GM12892 (cell line): ENCODE measurements around the gene ISCA2.

Source experiments
- DNase-seq: peaks from one replicate; pipeline ENCODE4 v3.0.0; 2011; ENCODE audit not compliant: insufficient read length
- FAIRE-seq: peaks from 2 replicates; lab custom pipeline; 2011; peaks lifted over from hg19 to GRCh38; lab: Jason Lieb, UNC
- POLR2A ChIP-seq: IDR thresholded peaks from 2 replicates; pipeline ENCODE4 v1.6.1; 2011; ENCODE audit warnings: low read depth, low read length, control low read depth
- POLR2AphosphoS5 ChIP-seq: IDR thresholded peaks from 2 replicates; pipeline ENCODE4 v1.6.1; 2011; ENCODE audit warnings: low read depth, low read length, control low read depth
- TAF1 ChIP-seq: IDR thresholded peaks from 2 replicates; pipeline ENCODE4 v1.6.1; 2011; ENCODE audit warnings: low read depth, mild to moderate bottlenecking, control low read depth, low read length, borderline replicate concordance

Gene ISCA2

GRCh38 chr14:74538411-74539391 lies 45.1 kb downstream of the ISCA2 start:
- no peak for DNase-seq
- no peak for TF ChIP-seq POLR2AphosphoS5
- TF ChIP-seq POLR2A, result no peak
- TF ChIP-seq TAF1, result no peak
- FAIRE-seq, result no peak

GRCh38 chr14:74539503-74539902 lies 45.9 kb downstream of the ISCA2 start:
- no peak for TF ChIP-seq POLR2AphosphoS5
- no peak for TF ChIP-seq TAF1
- no peak for TF ChIP-seq POLR2A
- DNase-seq (no peak), FAIRE-seq (no peak)

- TF ChIP-seq POLR2A (no peak), POLR2AphosphoS5 (no peak), TAF1 (no peak)
- FAIRE-seq (no peak), DNase-seq (no peak)
These were observed 47.7 kb downstream of the ISCA2 start for GRCh38 chr14:74541225-74541624.

- no peak for DNase-seq
- FAIRE-seq, result no peak
- TF ChIP-seq POLR2AphosphoS5 (no peak), POLR2A (no peak), TAF1 (no peak)
These were observed 48.6 kb downstream of the ISCA2 start for GRCh38 chr14:74542056-74542685.

- FAIRE-seq, result no peak
- TF ChIP-seq POLR2AphosphoS5, result no peak
- no peak for TF ChIP-seq TAF1
- no peak for TF ChIP-seq POLR2A
- DNase-seq, result no peak
These were observed 50.3 kb downstream of the ISCA2 start for GRCh38 chr14:74543771-74544438.

GRCh38 chr14:74545386-74545785 lies 51.8 kb downstream of the ISCA2 start:
- no peak for TF ChIP-seq POLR2AphosphoS5
- TF ChIP-seq POLR2A, result no peak
- no peak for TF ChIP-seq TAF1
- FAIRE-seq (no peak), DNase-seq (no peak)

GRCh38 chr14:74546416-74546815 lies 52.9 kb downstream of the ISCA2 start:
- TF ChIP-seq POLR2AphosphoS5, result no peak
- no peak for TF ChIP-seq POLR2A
- no peak for TF ChIP-seq TAF1
- DNase-seq (no peak), FAIRE-seq (no peak)
